GM19463 (cell line): ENCODE data around the gene MRPL23.

ENCODE experiments used
- ATAC-seq: cut with Tn5 transposase; IDR thresholded peaks from one replicate; pipeline ENCODE4 v1.9.1; 2021; ENCODE audit warnings: mild to moderate bottlenecking, moderate library complexity; ENCODE audit not compliant: unreplicated experiment

MRPL23 gene

GRCh38 chr11:1920909-1921573 is 26.1 kb upstream of the MRPL23 start:
- no peak for ATAC-seq

DNA sequence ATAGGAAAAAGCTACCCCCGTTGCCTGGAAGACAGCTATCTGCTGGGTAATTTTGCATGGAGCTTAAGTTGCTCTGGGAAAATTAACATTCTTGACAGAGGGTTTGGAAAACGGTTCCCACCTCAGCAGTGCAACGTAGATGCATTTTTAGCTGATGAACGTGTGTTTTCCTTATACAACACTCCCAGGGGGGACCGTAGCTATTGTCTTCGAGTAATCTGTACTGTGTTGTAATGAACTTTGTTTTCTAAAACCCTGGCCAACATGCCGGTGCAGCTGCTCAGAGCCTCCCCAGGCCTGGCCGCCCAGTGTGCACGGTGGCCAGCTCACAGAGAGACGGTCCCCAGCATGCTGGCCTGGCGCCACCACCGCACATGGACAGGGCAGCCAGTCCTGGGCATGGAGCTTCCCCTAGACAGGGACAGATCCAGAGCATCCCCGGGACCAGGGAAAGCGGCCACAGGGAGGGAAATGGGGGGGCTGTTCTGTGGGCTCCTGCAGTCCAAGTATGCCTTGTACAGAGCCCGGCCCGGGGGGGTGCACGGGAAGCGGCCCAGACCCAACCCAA is 25.5 kb upstream of the MRPL23 start:
- no peak for ATAC-seq

GRCh38 chr11:1922481-1923081 is 24.6 kb upstream of the MRPL23 start:
- no peak for ATAC-seq

GRCh38 chr11:1923201-1923956 is 23.8 kb upstream of the MRPL23 start:
- ATAC-seq: no peak

DNA sequence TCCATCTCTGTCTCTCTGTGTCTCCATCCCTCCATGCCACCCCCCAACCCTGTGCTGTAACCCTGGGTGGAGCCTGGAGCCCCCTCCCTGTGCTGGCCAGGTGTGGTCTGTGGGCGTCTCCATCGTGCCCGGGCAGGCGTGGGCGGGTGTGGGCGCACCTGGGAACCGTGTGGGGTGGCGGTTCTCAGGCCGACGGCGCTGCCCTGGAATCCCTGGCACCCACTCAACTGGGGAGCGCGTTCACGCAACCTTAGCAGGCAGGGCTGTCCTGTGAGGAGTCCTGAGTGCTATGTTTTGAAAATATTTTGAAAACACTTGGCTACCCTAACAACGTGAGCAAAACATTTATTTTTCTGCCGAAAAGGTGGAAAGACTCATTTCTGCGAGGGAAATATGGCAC is 23.0 kb upstream of the MRPL23 start:
- ATAC-seq: no peak

GRCh38 chr11:1924646-1925372 is 22.3 kb upstream of the MRPL23 start:
- no peak for ATAC-seq

- no peak for ATAC-seq
Measured at GRCh38 chr11:1925373-1926155, 21.6 kb upstream of the MRPL23 start.

- no peak for ATAC-seq
Measured at GRCh38 chr11:1926156-1927025, 20.7 kb upstream of the MRPL23 start.

- no peak for ATAC-seq
Measured at GRCh38 chr11:1927026-1927847, 19.9 kb upstream of the MRPL23 start.

DNA sequence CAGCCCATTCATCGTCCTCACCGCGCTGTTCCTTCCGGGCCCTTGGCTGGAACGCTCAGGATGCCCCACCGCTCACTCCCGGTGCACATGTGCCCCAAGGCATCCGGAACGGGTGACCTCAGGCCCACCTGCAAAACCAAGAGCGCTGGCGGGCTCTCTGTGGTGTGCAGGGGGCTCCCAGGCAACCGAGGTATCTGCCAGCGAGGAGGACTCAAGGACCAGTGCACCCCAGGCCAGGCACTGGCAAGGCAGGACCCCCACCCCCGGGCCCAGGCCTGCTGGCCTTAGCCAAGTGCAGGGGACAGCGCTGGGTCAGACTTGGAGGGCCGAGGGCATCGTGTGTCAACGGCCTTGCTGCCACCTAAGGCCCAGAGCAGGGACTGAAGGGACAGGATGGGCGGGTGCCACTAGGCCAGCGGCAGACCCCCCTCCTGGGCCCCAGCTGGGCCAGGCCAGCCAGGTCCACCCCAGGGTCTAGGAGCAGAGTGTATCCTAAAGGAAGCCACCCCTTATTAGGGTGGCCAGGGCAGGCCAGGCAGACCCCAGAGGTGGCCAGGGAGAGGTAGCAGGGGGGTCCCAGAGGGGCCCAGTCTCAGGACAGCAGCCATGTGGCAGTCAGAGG is 19.2 kb upstream of the MRPL23 start:
- ATAC-seq: no peak

DNA sequence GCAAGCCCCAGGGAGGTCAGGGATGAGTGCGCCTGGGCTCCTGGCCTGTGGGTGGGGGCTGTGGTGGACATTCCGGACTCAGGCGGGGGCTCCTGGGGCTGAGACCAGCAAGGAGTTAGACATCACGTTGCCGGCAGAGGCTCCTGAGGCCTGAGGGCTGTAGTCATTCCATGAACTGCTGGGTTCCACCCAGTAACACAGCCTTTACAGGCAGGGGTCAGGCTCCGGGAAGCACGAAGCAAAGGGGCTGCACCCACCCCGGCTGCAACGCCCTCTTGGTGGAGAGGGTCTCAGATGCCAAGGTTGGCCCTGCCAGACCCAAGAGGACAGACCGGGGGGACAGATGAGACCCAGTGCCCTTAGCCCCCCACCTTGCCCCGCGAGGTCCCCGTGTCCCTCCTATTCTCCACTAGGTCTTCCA is 18.7 kb upstream of the MRPL23 start:
- ATAC-seq: no peak

GRCh38 chr11:1928891-1929541 is 18.1 kb upstream of the MRPL23 start:
- ATAC-seq: no peak

GRCh38 chr11:1929621-1930461 is 17.3 kb upstream of the MRPL23 start:
- ATAC-seq: no peak

DNA sequence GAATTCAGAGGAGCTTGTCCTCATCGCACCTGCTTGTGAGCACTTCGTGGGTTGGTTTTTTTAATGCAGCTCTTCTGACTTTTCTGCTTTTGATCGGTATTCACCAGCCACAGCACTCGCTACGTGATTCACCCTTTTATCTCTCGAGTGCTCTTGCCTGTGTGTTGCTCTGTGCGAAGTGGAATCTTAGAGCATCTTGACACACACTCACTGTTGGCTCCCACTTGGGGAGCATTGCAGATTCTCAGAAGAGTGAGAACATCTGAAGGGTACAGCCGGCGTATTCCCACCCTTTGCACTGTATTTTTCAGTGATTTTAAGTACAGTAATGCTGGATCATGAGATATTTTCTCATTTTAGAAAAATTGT is 16.7 kb upstream of the MRPL23 start:
- no peak for ATAC-seq

DNA sequence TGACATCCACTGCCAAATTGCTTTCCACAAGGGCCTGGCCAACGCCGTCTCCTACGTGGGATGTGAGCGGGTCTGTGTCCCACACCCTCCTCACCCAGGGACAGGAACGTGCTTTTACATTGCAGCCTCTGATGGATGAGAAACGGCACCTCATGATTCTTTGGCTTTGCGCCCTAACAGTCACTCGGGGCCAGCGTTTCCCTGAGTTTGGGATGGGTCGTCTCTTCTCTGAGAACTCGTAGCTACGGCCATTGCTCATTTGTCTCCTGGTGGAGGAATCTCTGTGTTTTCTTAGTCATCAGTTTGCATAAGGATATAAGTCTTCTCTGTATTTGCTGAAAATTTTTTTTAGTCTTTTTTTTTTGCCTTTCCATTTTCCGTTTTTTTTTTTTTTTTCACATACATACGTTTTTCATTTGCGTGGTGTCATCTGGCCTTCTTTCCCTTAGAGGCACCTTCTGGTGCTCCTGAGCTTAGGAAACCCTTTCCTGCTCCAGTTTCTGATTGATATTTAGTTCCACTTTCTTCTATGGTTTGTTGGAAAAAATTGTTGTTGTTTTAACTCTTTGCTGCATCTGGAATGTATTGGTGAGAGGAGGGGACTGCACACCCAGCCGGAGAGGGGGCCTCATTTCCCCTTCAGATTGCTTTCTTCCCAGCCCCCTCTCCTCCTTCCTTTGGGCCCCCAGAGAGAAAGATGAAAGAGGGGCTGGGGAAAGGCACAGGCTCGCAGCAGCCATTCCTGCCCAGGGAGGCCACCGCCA is 15.6 kb upstream of the MRPL23 start:
- no peak for ATAC-seq

- no peak for ATAC-seq
Measured at GRCh38 chr11:1932105-1932480, 15.0 kb upstream of the MRPL23 start.
